EL (cell line): Measurements from ENCODE around the gene UNC5B.

Experiments used
- DNase-seq: peaks from one replicate; pipeline ENCODE4 v3.0.0-alpha.2; 2016

The UNC5B gene

GRCh38 chr10:71349406-71349805 lies 137.0 kb downstream of the UNC5B start:
- DNase-seq, result no peak

- no peak for DNase-seq
These were observed 138.7 kb downstream of the UNC5B start for GRCh38 chr10:71351087-71351486.

GRCh38 chr10:71351628-71352319 lies 139.4 kb downstream of the UNC5B start:
- no peak for DNase-seq
